Liver (tissue), 9 donors: ENCODE measurements around the gene GABBR2. TPM values are rescaled to one million over a fixed set of nuclear protein-coding genes. Genes with fewer than 3 reads are reported as not detected.
A peak's percentile ranks its signal among the peaks of the same experiment; 100 is the strongest.

ENCODE experiments used
- DNase-seq: peaks from one replicate; pipeline ENCODE4 v3.0.0-alpha.2; 2017; ENCODE audit warnings: low spot score
- H3K27ac ChIP-seq, 2 donors: one replicate each; pipeline ENCODE4 v1.7.0; 2013; ENCODE audit warnings: inconsistent platforms in 2 of 2, low read length in 2 of 2, control low read depth in 1 of 2, low read depth in 1 of 2, mild to moderate bottlenecking in 1 of 2
- H3K27me3 ChIP-seq, 4 donors: one replicate each; pipeline versions ENCODE4 v1.6.1 to v1.7.0; 2013; ENCODE audit warnings: low read length in 3 of 4, inconsistent platforms in 1 of 4, mild to moderate bottlenecking in 1 of 4, moderate library complexity in 1 of 4; ENCODE audit not compliant: control insufficient read depth in 4 of 4, insufficient read depth in 4 of 4
- H3K36me3 ChIP-seq, 4 donors: one replicate each; pipeline versions ENCODE4 v1.6.1 to v1.7.0; 2013; ENCODE audit warnings: low read length in 3 of 4, mild to moderate bottlenecking in 3 of 4, low read depth in 1 of 4, moderate library complexity in 1 of 4; ENCODE audit not compliant: control insufficient read depth in 4 of 4, insufficient read depth in 3 of 4
- H3K4me1 ChIP-seq, 4 donors: one replicate each; pipeline versions ENCODE4 v1.6.1 to v1.7.0; 2013; ENCODE audit warnings: low read length in 3 of 4, mild to moderate bottlenecking in 3 of 4, moderate library complexity in 1 of 4; ENCODE audit not compliant: control insufficient read depth in 4 of 4, insufficient read depth in 4 of 4
- H3K4me3 ChIP-seq, 3 donors: one replicate each; pipeline versions ENCODE4 v1.6.1 to v1.7.0; 2013; ENCODE audit warnings: low read length in 3 of 3, control low read depth in 1 of 3, low read depth in 1 of 3, mild to moderate bottlenecking in 1 of 3
- H3K9ac ChIP-seq, 2 donors: one replicate each; pipeline ENCODE4 v1.7.0; 2013; ENCODE audit warnings: low read length in 2 of 2, mild to moderate bottlenecking in 2 of 2, moderate library complexity in 2 of 2, control low read depth in 1 of 2, low read depth in 1 of 2
- H3K9me3 ChIP-seq, 4 donors: one replicate each; pipeline versions ENCODE4 v1.6.1 to v1.7.0; 2013; ENCODE audit warnings: low read length in 3 of 4; ENCODE audit not compliant: control insufficient read depth in 4 of 4
- EGR1 ChIP-seq, 2 donors: IDR thresholded peaks; 2 replicates each; pipeline ENCODE4 v1.6.1; 2016 to 2018; ENCODE audit warnings: antibody characterized with exemption in 2 of 2, low read depth in 2 of 2
- FOXA1 ChIP-seq: IDR thresholded peaks from 2 replicates; pipeline ENCODE4 v1.6.1; 2016; ENCODE audit warnings: antibody characterized with exemption
- GABPA ChIP-seq, 2 donors: IDR thresholded peaks in 1 of 2; conservative IDR thresholded peaks in 1 of 2; 2 replicates each; pipeline ENCODE4 v1.6.1; 2016; ENCODE audit warnings: antibody characterized with exemption in 2 of 2, mild to moderate bottlenecking in 1 of 2, moderate library complexity in 1 of 2
- HNF4A ChIP-seq, 2 donors: conservative IDR thresholded peaks; 2 replicates each; pipeline ENCODE4 v1.6.1; 2016; ENCODE audit warnings: antibody characterized with exemption in 2 of 2, mild to moderate bottlenecking in 2 of 2
- HNF4G ChIP-seq: IDR thresholded peaks from 2 replicates; pipeline ENCODE4 v1.6.1; 2016; ENCODE audit warnings: antibody characterized with exemption
- JUND ChIP-seq, 2 donors: IDR thresholded peaks; 2 replicates each; pipeline ENCODE4 v1.6.1; 2016; ENCODE audit warnings: antibody characterized with exemption in 2 of 2
- RAD21 ChIP-seq, 2 donors: IDR thresholded peaks; 2 replicates each; pipeline ENCODE4 v1.6.1; 2016; ENCODE audit warnings: antibody characterized with exemption in 2 of 2, mild to moderate bottlenecking in 2 of 2
- RXRA ChIP-seq, 2 donors: IDR thresholded peaks; 2 replicates each; pipeline ENCODE4 v1.6.1; 2017 to 2018; ENCODE audit warnings: antibody characterized with exemption in 2 of 2, mild to moderate bottlenecking in 1 of 2
- SP1 ChIP-seq: IDR thresholded peaks from 2 replicates; pipeline ENCODE4 v1.6.1; 2018; ENCODE audit warnings: antibody characterized with exemption, mild to moderate bottlenecking
- TAF1 ChIP-seq: conservative IDR thresholded peaks from 2 replicates; pipeline ENCODE4 v1.6.1; 2016; ENCODE audit warnings: antibody characterized with exemption, mild to moderate bottlenecking
- YY1 ChIP-seq: IDR thresholded peaks from 2 replicates; pipeline ENCODE4 v1.6.1; 2016; ENCODE audit warnings: antibody characterized with exemption, mild to moderate bottlenecking
- WGBS: extraction: QIAGEN DNeasy Blood & Tissue Kit; methylation state at CpG from one replicate; pipeline ENCODE4 v1.1.7; 2013; 5-methylcytosine and 5-hydroxymethylcytosine counted together
- polyA plus RNA-seq, 2 donors: library from polyadenylated mRNA; stranded (reverse) in 1 of 2; unstranded in 1 of 2; fragments of 200-250 nt in 1 of 2; fragments of >200 nt in 1 of 2; fragmentation: Nextera tagmentation in 1 of 2; extraction: Ambion mirVana in 1 of 2; gene quantifications; one replicate each; pipeline versions ENCODE4 v1.2.1 to v1.2.3, GENCODE V29; 2013 to 2015
- total RNA-seq, 2 donors: library from RNA; depleted of rRNA; stranded (reverse); fragments of >200 nt; gene quantifications; one replicate each; pipeline ENCODE4 v1.2.3, GENCODE V29; 2014
- TF ChIP-seq, protein P1 (sequence below): fragments of 150-350 bp; IDR thresholded peaks from 2 replicates; pipeline ENCODE4 v1.5.1; 2017; ENCODE audit warnings: improper control_type of control experiment, low read depth, low read length; ENCODE audit not compliant: missing input control
- TF ChIP-seq, protein P2 (sequence below): IDR thresholded peaks from 2 replicates; pipeline ENCODE4 v1.6.1; 2016; ENCODE audit warnings: antibody characterized with exemption, mild to moderate bottlenecking
- TF ChIP-seq, protein P3 (sequence below): IDR thresholded peaks from 2 replicates; pipeline ENCODE4 v1.6.1; 2016; ENCODE audit warnings: antibody characterized with exemption
- TF ChIP-seq, protein P4 (sequence below): IDR thresholded peaks from 2 replicates; pipeline ENCODE4 v1.6.1; 2016; ENCODE audit warnings: antibody characterized with exemption
- donor health status: healthy.
- donor health status: healthy.
- donor health status: healthy.
- donor health status: healthy.
- donor health status: healthy.

Gene GABBR2
- total and polyA plus RNA-seq, 4 donors: 0.03 to 0.23 (median 0.08) TPM; not detected in 1

DNA sequence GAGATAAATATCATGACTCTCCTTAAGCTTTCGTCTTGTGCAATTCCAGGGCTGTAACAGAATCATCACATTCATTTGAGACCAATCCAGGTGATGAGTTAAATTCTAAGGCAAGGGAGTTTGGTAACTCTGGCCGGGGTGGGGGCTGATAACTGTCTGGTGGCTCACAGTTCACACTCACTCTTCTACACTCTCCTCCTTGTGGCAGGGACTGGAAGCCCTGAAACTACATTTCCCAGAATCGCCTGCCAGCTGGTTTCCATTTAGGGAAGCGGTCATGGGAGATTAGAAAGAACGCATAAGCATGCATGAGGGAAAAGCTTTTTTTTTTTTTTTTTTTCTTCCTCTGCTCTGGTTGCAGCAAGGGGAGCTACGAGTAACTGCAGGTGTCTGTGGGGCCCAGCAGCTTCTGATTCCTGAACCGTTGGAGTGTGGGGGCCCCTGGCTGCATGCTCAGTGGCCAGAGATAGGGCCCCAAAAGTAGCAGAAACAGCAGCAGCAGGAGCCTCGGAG is 298.5 kb downstream of the GABBR2 start:
- Histone ChIP-seq H3K4me3 (no peak overlapping the region), H3K27me3 (no peaks in the 10 kb centered on the region), H3K9ac (no peak overlapping the region), H3K36me3 (no peaks in the 10 kb centered on the region), H3K9me3 (no peaks in the 10 kb centered on the region), H3K27ac (no peak overlapping the region), H3K4me1 (no peaks in the 10 kb centered on the region)
- WGBS: 59% methylated on average over 8 of the region's 8 CpGs
- no peak for DNase-seq
- TF ChIP-seq HNF4A (conservative IDR thresholded peaks at IDR 0.05): no peak
- TF ChIP-seq, protein P1, sequence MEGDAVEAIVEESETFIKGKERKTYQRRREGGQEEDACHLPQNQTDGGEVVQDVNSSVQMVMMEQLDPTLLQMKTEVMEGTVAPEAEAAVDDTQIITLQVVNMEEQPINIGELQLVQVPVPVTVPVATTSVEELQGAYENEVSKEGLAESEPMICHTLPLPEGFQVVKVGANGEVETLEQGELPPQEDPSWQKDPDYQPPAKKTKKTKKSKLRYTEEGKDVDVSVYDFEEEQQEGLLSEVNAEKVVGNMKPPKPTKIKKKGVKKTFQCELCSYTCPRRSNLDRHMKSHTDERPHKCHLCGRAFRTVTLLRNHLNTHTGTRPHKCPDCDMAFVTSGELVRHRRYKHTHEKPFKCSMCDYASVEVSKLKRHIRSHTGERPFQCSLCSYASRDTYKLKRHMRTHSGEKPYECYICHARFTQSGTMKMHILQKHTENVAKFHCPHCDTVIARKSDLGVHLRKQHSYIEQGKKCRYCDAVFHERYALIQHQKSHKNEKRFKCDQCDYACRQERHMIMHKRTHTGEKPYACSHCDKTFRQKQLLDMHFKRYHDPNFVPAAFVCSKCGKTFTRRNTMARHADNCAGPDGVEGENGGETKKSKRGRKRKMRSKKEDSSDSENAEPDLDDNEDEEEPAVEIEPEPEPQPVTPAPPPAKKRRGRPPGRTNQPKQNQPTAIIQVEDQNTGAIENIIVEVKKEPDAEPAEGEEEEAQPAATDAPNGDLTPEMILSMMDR: peak; percentile 3

DNA sequence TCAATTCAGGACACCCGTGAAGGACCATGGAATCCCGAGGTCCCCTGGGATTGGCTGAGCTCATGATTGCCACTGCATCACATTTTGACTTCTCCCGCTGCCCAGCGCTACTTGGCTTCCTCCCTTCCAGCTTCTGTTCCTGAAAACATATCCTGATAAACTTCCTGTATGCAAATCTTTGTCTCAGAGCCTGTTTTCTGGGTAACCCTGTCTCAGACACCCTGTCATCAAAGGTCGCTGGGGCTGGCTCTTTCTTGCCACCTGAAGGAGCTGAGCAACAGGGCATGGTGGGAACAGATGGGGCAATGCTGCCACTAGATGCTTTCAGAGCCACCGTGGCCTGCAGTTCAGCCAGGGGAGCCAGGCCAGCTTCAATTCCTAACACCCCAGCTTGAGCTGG is 299.0 kb downstream of the GABBR2 start:
- H3K4me3 ChIP-seq: no peak overlapping the region
- no peaks in the 10 kb centered on the region for H3K36me3 ChIP-seq
- no peaks in the 10 kb centered on the region for H3K9me3 ChIP-seq
- 70% methylated on average over 6 of the region's 6 CpGs for WGBS
- no peaks in the 10 kb centered on the region for H3K4me1 ChIP-seq
- no peak for DNase-seq
- H3K9ac ChIP-seq: no peak overlapping the region
- TF ChIP-seq EGR1 (IDR thresholded peaks at IDR 0.05; ENCODE audit: low read depth in 2 of 2): no peak
- TF ChIP-seq, protein P2, sequence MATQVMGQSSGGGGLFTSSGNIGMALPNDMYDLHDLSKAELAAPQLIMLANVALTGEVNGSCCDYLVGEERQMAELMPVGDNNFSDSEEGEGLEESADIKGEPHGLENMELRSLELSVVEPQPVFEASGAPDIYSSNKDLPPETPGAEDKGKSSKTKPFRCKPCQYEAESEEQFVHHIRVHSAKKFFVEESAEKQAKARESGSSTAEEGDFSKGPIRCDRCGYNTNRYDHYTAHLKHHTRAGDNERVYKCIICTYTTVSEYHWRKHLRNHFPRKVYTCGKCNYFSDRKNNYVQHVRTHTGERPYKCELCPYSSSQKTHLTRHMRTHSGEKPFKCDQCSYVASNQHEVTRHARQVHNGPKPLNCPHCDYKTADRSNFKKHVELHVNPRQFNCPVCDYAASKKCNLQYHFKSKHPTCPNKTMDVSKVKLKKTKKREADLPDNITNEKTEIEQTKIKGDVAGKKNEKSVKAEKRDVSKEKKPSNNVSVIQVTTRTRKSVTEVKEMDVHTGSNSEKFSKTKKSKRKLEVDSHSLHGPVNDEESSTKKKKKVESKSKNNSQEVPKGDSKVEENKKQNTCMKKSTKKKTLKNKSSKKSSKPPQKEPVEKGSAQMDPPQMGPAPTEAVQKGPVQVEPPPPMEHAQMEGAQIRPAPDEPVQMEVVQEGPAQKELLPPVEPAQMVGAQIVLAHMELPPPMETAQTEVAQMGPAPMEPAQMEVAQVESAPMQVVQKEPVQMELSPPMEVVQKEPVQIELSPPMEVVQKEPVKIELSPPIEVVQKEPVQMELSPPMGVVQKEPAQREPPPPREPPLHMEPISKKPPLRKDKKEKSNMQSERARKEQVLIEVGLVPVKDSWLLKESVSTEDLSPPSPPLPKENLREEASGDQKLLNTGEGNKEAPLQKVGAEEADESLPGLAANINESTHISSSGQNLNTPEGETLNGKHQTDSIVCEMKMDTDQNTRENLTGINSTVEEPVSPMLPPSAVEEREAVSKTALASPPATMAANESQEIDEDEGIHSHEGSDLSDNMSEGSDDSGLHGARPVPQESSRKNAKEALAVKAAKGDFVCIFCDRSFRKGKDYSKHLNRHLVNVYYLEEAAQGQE: no peak
- TF ChIP-seq, protein P3, sequence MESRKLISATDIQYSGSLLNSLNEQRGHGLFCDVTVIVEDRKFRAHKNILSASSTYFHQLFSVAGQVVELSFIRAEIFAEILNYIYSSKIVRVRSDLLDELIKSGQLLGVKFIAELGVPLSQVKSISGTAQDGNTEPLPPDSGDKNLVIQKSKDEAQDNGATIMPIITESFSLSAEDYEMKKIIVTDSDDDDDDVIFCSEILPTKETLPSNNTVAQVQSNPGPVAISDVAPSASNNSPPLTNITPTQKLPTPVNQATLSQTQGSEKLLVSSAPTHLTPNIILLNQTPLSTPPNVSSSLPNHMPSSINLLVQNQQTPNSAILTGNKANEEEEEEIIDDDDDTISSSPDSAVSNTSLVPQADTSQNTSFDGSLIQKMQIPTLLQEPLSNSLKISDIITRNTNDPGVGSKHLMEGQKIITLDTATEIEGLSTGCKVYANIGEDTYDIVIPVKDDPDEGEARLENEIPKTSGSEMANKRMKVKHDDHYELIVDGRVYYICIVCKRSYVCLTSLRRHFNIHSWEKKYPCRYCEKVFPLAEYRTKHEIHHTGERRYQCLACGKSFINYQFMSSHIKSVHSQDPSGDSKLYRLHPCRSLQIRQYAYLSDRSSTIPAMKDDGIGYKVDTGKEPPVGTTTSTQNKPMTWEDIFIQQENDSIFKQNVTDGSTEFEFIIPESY: no peak
- TF ChIP-seq, protein P1: no peak
- TF ChIP-seq, protein P4, sequence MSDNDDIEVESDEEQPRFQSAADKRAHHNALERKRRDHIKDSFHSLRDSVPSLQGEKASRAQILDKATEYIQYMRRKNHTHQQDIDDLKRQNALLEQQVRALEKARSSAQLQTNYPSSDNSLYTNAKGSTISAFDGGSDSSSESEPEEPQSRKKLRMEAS: no peak
- no peak for TF ChIP-seq HNF4G
- TF ChIP-seq SP1: no peak
- no peak for TF ChIP-seq TAF1
- TF ChIP-seq GABPA (IDR thresholded peaks at IDR 0.05 in 1 of 2, conservative IDR thresholded peaks at IDR 0.05 in 1 of 2): no peak
- no peak for TF ChIP-seq RXRA (IDR thresholded peaks at IDR 0.05)
- no peak for TF ChIP-seq RAD21 (IDR thresholded peaks at IDR 0.05)
- TF ChIP-seq JUND (IDR thresholded peaks at IDR 0.05): no peak
- no peak for TF ChIP-seq HNF4A (conservative IDR thresholded peaks at IDR 0.05)
- TF ChIP-seq YY1: no peak
- no peak for TF ChIP-seq FOXA1
- H3K27me3 ChIP-seq: no peaks in the 10 kb centered on the region
- H3K27ac ChIP-seq: no peak overlapping the region
